H1 (cell line): ENCODE measurements around the gene YWHAE. TPM values are rescaled to one million over a fixed set of nuclear protein-coding genes. Genes with fewer than 3 reads are reported as not detected.

Experiments
- CTCF ChIA-PET: fragments of 300-600 bp; sonication (Branson Sonifier 250); formaldehyde crosslinking; loops from one replicate; lab custom pipeline; 2021; ENCODE audit not compliant: partially characterized antibody; lab: Charles Lee
- POLR2A ChIA-PET: fragments of 300-600 bp; sonication (Branson Sonifier 250); formaldehyde crosslinking; loops from one replicate; lab custom pipeline; 2021; ENCODE audit warnings: inconsistent platforms; ENCODE audit not compliant: partially characterized antibody; lab: Charles Lee
- DNase-seq, 2 experiments: peaks; one replicate each; pipeline versions ENCODE4 v3.0.0 to v3.0.0-alpha.2; 2010 to 2022; ENCODE audit warnings: low spot score in 2 of 2, low read depth in 1 of 2, mixed read lengths in 1 of 2
- FAIRE-seq: peaks from 2 replicates; lab custom pipeline; 2011; peaks lifted over from hg19 to GRCh38; lab: Jason Lieb, UNC
- H2AFZ ChIP-seq: 2 replicates; pipeline ENCODE4 v1.8.1; 2012; ENCODE audit warnings: low read length, inconsistent platforms
- H2AK5ac ChIP-seq: 2 replicates; pipeline ENCODE4 v1.6.1; 2013; ENCODE audit warnings: low read depth, low read length
- H2BK120ac ChIP-seq: replicated peaks from 2 replicates; pipeline ENCODE3; 2013; ENCODE audit warnings: low read depth, low read length, inconsistent platforms
- H2BK12ac ChIP-seq: 2 replicates; pipeline ENCODE4 v1.6.1; 2013; ENCODE audit warnings: low read depth, low read length
- H2BK15ac ChIP-seq: 2 replicates; pipeline ENCODE4 v1.6.1; 2013; ENCODE audit warnings: low read length
- H2BK20ac ChIP-seq: 2 replicates; pipeline ENCODE4 v1.6.1; 2013; ENCODE audit warnings: low read length
- H2BK5ac ChIP-seq: 2 replicates; pipeline ENCODE4 v1.6.1; 2013; ENCODE audit warnings: low read depth, low read length
- H3K14ac ChIP-seq: 2 replicates; pipeline ENCODE4 v1.6.1; 2013; ENCODE audit warnings: inconsistent platforms; ENCODE audit not compliant: insufficient read length
- H3K18ac ChIP-seq: 2 replicates; pipeline ENCODE4 v1.6.1; 2013; ENCODE audit warnings: low read length; ENCODE audit errors: extremely low read depth
- H3K23ac ChIP-seq: 2 replicates; pipeline ENCODE4 v1.6.1; 2013; ENCODE audit warnings: inconsistent platforms; ENCODE audit not compliant: insufficient read length
- H3K23me2 ChIP-seq: 2 replicates; pipeline ENCODE4 v1.6.1; 2013; ENCODE audit warnings: low read depth, low read length
- H3K27ac ChIP-seq: 2 replicates; pipeline ENCODE4 v1.6.1; 2011; ENCODE audit warnings: low read depth, low read length, inconsistent platforms
- H3K27me3 ChIP-seq, 4 experiments: replicated peaks in 1 of 4; 1 replicate in 1 of 4; 2 replicates in 3 of 4; pipeline versions ENCODE4 v1.6.1 to v1.8.1; 2011 to 2013; ENCODE audit warnings: low read length in 3 of 4, mild to moderate bottlenecking in 3 of 4, inconsistent platforms in 2 of 4, mixed read lengths in 2 of 4, moderate library complexity in 1 of 4; ENCODE audit not compliant: control insufficient read depth in 3 of 4, insufficient read depth in 3 of 4; ENCODE audit errors: extremely low read depth in 1 of 4
- H3K36me3 ChIP-seq, 4 experiments: 2 replicates each; pipeline versions ENCODE4 v1.6.1 to v1.8.1; 2011 to 2013; ENCODE audit warnings: mild to moderate bottlenecking in 4 of 4, low read length in 3 of 4, moderate library complexity in 2 of 4, control low read depth in 1 of 4, inconsistent platforms in 1 of 4; ENCODE audit not compliant: insufficient read depth in 4 of 4, control insufficient read depth in 2 of 4
- H3K4ac ChIP-seq: replicated peaks from 2 replicates; pipeline ENCODE3; 2013; ENCODE audit warnings: low read length, low read depth, mixed read lengths, inconsistent platforms; ENCODE audit not compliant: insufficient read length
- H3K4me1 ChIP-seq, 4 experiments: replicated peaks in 1 of 4; 1 replicate in 1 of 4; 2 replicates in 3 of 4; pipeline versions ENCODE4 v1.6.1 to v1.8.1; 2011 to 2013; ENCODE audit warnings: low read length in 3 of 4, inconsistent platforms in 2 of 4, mixed read lengths in 1 of 4; ENCODE audit not compliant: insufficient read depth in 4 of 4, control insufficient read depth in 3 of 4
- H3K4me2 ChIP-seq, 2 experiments: 2 replicates each; pipeline versions ENCODE4 v1.6.1 to v1.8.1; 2011 to 2013; ENCODE audit warnings: low read depth in 2 of 2, low read length in 2 of 2, control low read depth in 1 of 2, inconsistent platforms in 1 of 2, mild to moderate bottlenecking in 1 of 2; ENCODE audit not compliant: insufficient read depth in 1 of 2
- H3K4me3 ChIP-seq, 4 experiments: fragments of 200-600, 300-600 bp in 1 of 4; sonication (generic), shearing (Covaris generic), sonication (Bioruptor Twin) in 1 of 4; 2 replicates each; pipeline versions ENCODE4 v1.5.1 to v1.8.1; 2011 to 2016; ENCODE audit warnings: low read length in 4 of 4, low read depth in 3 of 4, control low read depth in 2 of 4, inconsistent platforms in 2 of 4, mild to moderate bottlenecking in 2 of 4, mixed read lengths in 1 of 4, moderate library complexity in 1 of 4; ENCODE audit not compliant: insufficient read depth in 2 of 4; ENCODE audit errors: extremely low read depth in 1 of 4
- H3K56ac ChIP-seq: replicated peaks from 2 replicates; pipeline ENCODE3; 2013; ENCODE audit warnings: low read depth, mild to moderate bottlenecking, mixed read lengths, low read length, inconsistent platforms; ENCODE audit not compliant: insufficient read length
- H3K79me1 ChIP-seq: 2 replicates; pipeline ENCODE4 v1.6.1; 2013; ENCODE audit warnings: low read depth, low read length, control low read depth
- H3K79me2 ChIP-seq, 2 experiments: 2 replicates each; pipeline versions ENCODE4 v1.6.1 to v1.8.1; 2012 to 2013; ENCODE audit warnings: low read length in 2 of 2, mild to moderate bottlenecking in 2 of 2, inconsistent platforms in 1 of 2; ENCODE audit not compliant: insufficient read depth in 2 of 2, control insufficient read depth in 1 of 2
- H3K9ac ChIP-seq, 4 experiments: replicated peaks in 1 of 4; 1 replicate in 1 of 4; 2 replicates in 3 of 4; pipeline versions ENCODE4 v1.6.1 to v1.8.1; 2011 to 2013; ENCODE audit warnings: low read depth in 3 of 4, low read length in 3 of 4, control low read depth in 2 of 4, mild to moderate bottlenecking in 2 of 4, moderate library complexity in 2 of 4, inconsistent platforms in 1 of 4; ENCODE audit errors: extremely low read depth in 1 of 4
- H3K9me3 ChIP-seq, 2 experiments: 2 replicates each; pipeline versions ENCODE4 v1.6.1 to v1.8.1; 2012 to 2013; ENCODE audit warnings: mild to moderate bottlenecking in 2 of 2, moderate library complexity in 2 of 2, control low read depth in 1 of 2, inconsistent platforms in 1 of 2, low read depth in 1 of 2, low read length in 1 of 2, mixed read lengths in 1 of 2; ENCODE audit not compliant: insufficient read depth in 2 of 2
- H4K20me1 ChIP-seq, 2 experiments: replicated peaks in 1 of 2; 2 replicates each; pipeline versions ENCODE3 to v1.8.1; 2011 to 2013; ENCODE audit warnings: inconsistent platforms in 2 of 2, low read length in 2 of 2, mild to moderate bottlenecking in 1 of 2; ENCODE audit not compliant: insufficient read depth in 2 of 2, control insufficient read depth in 1 of 2
- H4K5ac ChIP-seq: 2 replicates; pipeline ENCODE4 v1.6.1; 2013; ENCODE audit warnings: low read length, low read depth, mixed read lengths, inconsistent platforms; ENCODE audit not compliant: insufficient read length
- H4K8ac ChIP-seq: 2 replicates; pipeline ENCODE4 v1.8.0; 2013; ENCODE audit warnings: mild to moderate bottlenecking, moderate library complexity, low read length, inconsistent platforms; ENCODE audit not compliant: insufficient read depth; ENCODE audit errors: extremely low read depth
- H4K91ac ChIP-seq: replicated peaks from 2 replicates; pipeline ENCODE3; 2013; ENCODE audit warnings: low read length, mixed read lengths, inconsistent platforms; ENCODE audit not compliant: insufficient read length
- CHD2 ChIP-seq: IDR thresholded peaks from 2 replicates; pipeline ENCODE4 v1.6.1; 2012; ENCODE audit warnings: low read length, improper control_type of control experiment
- KDM1A ChIP-seq: fragments of 200-600, 300-600 bp; sonication (generic); IDR thresholded peaks from 2 replicates; pipeline ENCODE4 v1.7.1; 2016; ENCODE audit warnings: mild to moderate bottlenecking, low read length, borderline replicate concordance
- MAFK ChIP-seq: IDR thresholded peaks from 2 replicates; pipeline ENCODE4 v1.6.1; 2012; ENCODE audit warnings: low read depth, mild to moderate bottlenecking, improper control_type of control experiment, low read length
- MAX ChIP-seq: IDR thresholded peaks from 2 replicates; pipeline ENCODE4 v1.6.1; 2012; ENCODE audit warnings: inconsistent platforms
- PHF8 ChIP-seq: fragments of 200-600 bp; sonication (generic); conservative IDR thresholded peaks from 2 replicates; pipeline ENCODE4 v1.7.1; 2012; ENCODE audit warnings: low read depth, mild to moderate bottlenecking, inconsistent platforms, low read length, moderate library complexity
- POLR2AphosphoS5 ChIP-seq: IDR thresholded peaks from 2 replicates; pipeline ENCODE4 v1.6.1; 2011; ENCODE audit warnings: low read depth, low read length
- SP2 ChIP-seq: IDR thresholded peaks from 2 replicates; pipeline ENCODE4 v1.6.1; 2012; ENCODE audit warnings: mild to moderate bottlenecking, low read length, inconsistent platforms
- SP4 ChIP-seq: IDR thresholded peaks from 2 replicates; pipeline ENCODE4 v1.6.1; 2012; ENCODE audit warnings: low read length, inconsistent platforms
- TEAD4 ChIP-seq: IDR thresholded peaks from 2 replicates; pipeline ENCODE4 v1.6.1; 2012; ENCODE audit warnings: low read depth, low read length, inconsistent platforms, mixed read lengths
- YY1 ChIP-seq: IDR thresholded peaks from 2 replicates; pipeline ENCODE4 v1.6.1; 2011; ENCODE audit warnings: low read depth, mild to moderate bottlenecking, low read length
- WGBS, 2 experiments: shearing (Covaris generic) in 1 of 2; methylation state at CpG; one replicate each; pipeline versions ENCODE4 v1.1.6 to v1.1.7; 2013 to 2015; ENCODE audit warnings: low lambda C conversion rate in 2 of 2, mixed read lengths in 2 of 2, inconsistent platforms in 1 of 2, low coverage in 1 of 2, missing lambda C conversion rate in 1 of 2; ENCODE audit not compliant: insufficient replicate concordance in 2 of 2, insufficient coverage in 1 of 2, insufficient read length in 1 of 2; ENCODE audit errors: extremely low coverage in 1 of 2, missing lambda C conversion rate in 1 of 2; 5-methylcytosine and 5-hydroxymethylcytosine counted together
- polyA plus RNA-seq, 7 experiments: library from polyadenylated mRNA; depleted of rRNA in 3 of 7; stranded (reverse) in 5 of 7; unstranded in 2 of 7; fragments of >200 nt in 5 of 7; fragments of 200-250 nt in 2 of 7; gene quantifications; 1 replicate in 5 of 7; 2 replicates in 1 of 7; 4 replicates in 1 of 7; pipeline versions ENCODE4 v1.2.1 to v1.2.3, GENCODE V29; 2011 to 2013; ENCODE audit warnings: missing spikeins in 2 of 7, mixed read lengths in 2 of 7
- total RNA-seq: library from RNA; stranded (reverse); fragmentation: NEBNext Ultra II Directional; extraction: Animal tissue kit (Norgen Biotek cat#: 25700); gene quantifications from 2 replicates; pipeline ENCODE4 v1.2.1, GENCODE V29; 2021

YWHAE gene
- total and polyA plus RNA-seq, 2 of the 8 experiments (the other 6 are each of a cell fraction or from before 2014, with no cell fraction given), result 559 to 1,186 TPM

- H3K27me3 ChIP-seq, result no peaks in the 10 kb centered on the region
- DNase-seq (no peak), FAIRE-seq (no peak)
- peaks cover 7 to 14% of the 10 kb centered on the region in 2 experiments for H4K20me1 ChIP-seq
- no peak overlapping the region for H2BK12ac ChIP-seq
- no peak overlapping the region for H2BK20ac ChIP-seq
- H3K9ac ChIP-seq, result no peak overlapping the region
- H2AFZ ChIP-seq, result no peak overlapping the region
- peaks cover 6% of the 10 kb centered on the region; the same call in 1 of the 2 replicates for H3K79me1 ChIP-seq
- H3K9me3 ChIP-seq, result no peaks in the 10 kb centered on the region
- H4K8ac ChIP-seq, result no peak overlapping the region
- H3K56ac ChIP-seq, result no peak overlapping the region
- H3K23ac ChIP-seq, result no peak overlapping the region
- H3K4me1 ChIP-seq, result no peaks in the 10 kb centered on the region
- H3K23me2 ChIP-seq, result no peaks in the 10 kb centered on the region
- peaks cover 18 to 83% of the 10 kb centered on the region in 2 experiments for H3K79me2 ChIP-seq
- no peak overlapping the region for H3K4me3 ChIP-seq
- H2BK15ac ChIP-seq, result no peak overlapping the region
- no peak overlapping the region for H2BK120ac ChIP-seq
- ChIA-PET POLR2A (interaction anchor here (1.1 kb wide), 1 partner anchor 17 kb away, joined by 3 read pairs; no protein-coding TSS in a partner anchor), CTCF (interaction anchor here (1.1 to 1.7 kb wide), 2 partner anchors 12 to 77 kb away, joined by 3 to 6 read pairs; no protein-coding TSS in a partner anchor)
- no peaks in the 10 kb centered on the region; a peak in 1 of 8 replicates for H3K36me3 ChIP-seq
- WGBS, 2 experiments, result 98% methylated on average over 4 of the region's 4 CpGs; no CpG with 5 or more reads in 1 of the 2 experiments
- TF ChIP-seq CHD2 (no peak), KDM1A (no peak), PHF8 (no peak), MAFK (no peak), SP4 (no peak), MAX (no peak), POLR2AphosphoS5 (no peak), TEAD4 (no peak), YY1 (no peak), SP2 (no peak)
- H3K4ac ChIP-seq, result no peak overlapping the region
- H4K91ac ChIP-seq, result no peak overlapping the region
- no peak overlapping the region for H3K18ac ChIP-seq
- H2AK5ac ChIP-seq, result no peak overlapping the region
- no peak overlapping the region for H4K5ac ChIP-seq
- H3K27ac ChIP-seq, result no peak overlapping the region
- H2BK5ac ChIP-seq, result no peak overlapping the region
- H3K14ac ChIP-seq, result no peak overlapping the region
- H3K4me2 ChIP-seq, result no peak overlapping the region
Measured at GRCh38 chr17:1442187-1442586, 42.2 kb upstream of the YWHAE start.
